ENCODE data around the gene PHF13. TPM values are rescaled to one million over a fixed set of nuclear protein-coding genes. Genes with fewer than 3 reads are reported as not detected.
A peak's percentile ranks its signal among the peaks of the same experiment; 100 is the strongest.

Gene PHF13
- total and polyA plus RNA-seq, 10 donors, result 3.4 to 14.0 (median 9.2) TPM

DNA sequence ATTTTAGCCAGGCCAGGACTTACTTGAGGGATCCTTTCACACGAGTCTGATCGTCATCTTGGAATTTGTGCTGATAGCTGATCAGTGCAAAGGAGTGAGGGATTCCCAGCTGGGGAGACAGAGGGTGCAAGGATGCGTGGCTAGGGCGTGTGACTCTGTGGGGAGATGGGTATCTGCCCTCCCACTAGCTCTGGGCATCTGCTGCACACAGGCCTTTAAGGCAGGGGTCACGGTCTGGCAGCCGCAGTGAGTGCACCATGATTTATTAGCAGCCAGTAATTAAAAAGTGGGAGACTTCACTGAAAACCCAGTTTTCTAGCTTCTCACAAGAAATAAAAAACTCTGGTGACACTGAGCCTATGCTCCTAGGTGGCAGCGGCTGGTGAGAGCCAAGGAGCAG, 31.5 kb downstream of the PHF13 start:
- Histone ChIP-seq H3K27me3 (replicated peaks in 1 of 7) (no peaks in the 10 kb centered on the region), H3K36me3 (peaks cover 0 to 82% (median 49%) of the 10 kb centered on the region in 6 donors), H3K4me1 (peaks cover 0 to 8% (median 0%) of the 10 kb centered on the region in 6 donors), H3K27ac (no peak overlapping the region), H3K4me3 (no peak overlapping the region), H3K9me3 (no peaks in the 10 kb centered on the region)
- intact Hi-C loops (cut with DNase I; ENCODE audit: low total_unique reads), result loop anchor here (5.0 kb wide), 1 partner anchor 158 kb away; no protein-coding TSS in a partner anchor
- TF ChIP-seq POLR2A (IDR thresholded peaks at IDR 0.05) (no peak), POLR2AphosphoS5 (IDR thresholded peaks at IDR 0.05) (no peak)
- TF ChIP-seq, protein P1, sequence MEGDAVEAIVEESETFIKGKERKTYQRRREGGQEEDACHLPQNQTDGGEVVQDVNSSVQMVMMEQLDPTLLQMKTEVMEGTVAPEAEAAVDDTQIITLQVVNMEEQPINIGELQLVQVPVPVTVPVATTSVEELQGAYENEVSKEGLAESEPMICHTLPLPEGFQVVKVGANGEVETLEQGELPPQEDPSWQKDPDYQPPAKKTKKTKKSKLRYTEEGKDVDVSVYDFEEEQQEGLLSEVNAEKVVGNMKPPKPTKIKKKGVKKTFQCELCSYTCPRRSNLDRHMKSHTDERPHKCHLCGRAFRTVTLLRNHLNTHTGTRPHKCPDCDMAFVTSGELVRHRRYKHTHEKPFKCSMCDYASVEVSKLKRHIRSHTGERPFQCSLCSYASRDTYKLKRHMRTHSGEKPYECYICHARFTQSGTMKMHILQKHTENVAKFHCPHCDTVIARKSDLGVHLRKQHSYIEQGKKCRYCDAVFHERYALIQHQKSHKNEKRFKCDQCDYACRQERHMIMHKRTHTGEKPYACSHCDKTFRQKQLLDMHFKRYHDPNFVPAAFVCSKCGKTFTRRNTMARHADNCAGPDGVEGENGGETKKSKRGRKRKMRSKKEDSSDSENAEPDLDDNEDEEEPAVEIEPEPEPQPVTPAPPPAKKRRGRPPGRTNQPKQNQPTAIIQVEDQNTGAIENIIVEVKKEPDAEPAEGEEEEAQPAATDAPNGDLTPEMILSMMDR (IDR thresholded peaks at IDR 0.05 in 8 of 11, conservative IDR thresholded peaks at IDR 0.05 in 3 of 11), result no peak
- WGBS, 5 donors, result 92 to 97% (median 94%) methylated on average over 7 of the region's 7 CpGs
- DNase-seq, result no peak

DNA sequence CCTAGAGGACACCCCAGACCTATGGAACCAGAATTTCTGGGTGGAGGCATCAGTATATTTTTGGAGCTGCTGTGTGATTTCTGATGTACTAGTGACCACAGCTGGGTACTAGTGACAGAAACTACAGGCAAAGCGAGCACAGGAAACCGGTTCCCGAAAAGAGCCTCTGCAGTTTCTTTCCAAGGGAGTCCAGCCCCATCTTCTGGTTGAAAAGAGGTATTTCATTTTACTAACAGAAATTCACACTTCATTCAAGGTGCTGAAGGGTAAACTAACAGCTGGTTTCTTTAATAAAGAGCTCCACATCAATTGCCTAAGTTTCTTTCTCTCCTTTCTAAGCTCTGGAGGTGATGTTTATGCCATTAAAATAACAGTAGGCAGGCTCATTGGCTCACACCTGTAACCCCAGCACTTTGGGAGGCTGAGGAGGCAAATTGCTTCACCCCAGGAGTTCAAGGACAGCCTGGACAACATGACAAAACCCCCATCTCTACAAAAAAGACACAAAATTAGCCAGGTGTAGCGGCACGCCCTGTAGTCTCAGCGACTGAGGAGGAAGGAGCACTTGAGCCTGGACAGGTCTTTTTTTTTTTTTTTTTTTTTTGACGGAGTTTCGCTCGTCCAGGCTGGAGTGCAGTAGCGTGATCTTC, 33.1 kb downstream of the PHF13 start:
- Histone ChIP-seq H3K36me3 (peaks cover 0 to 83% (median 46%) of the 10 kb centered on the region in 6 donors), H3K9me3 (no peaks in the 10 kb centered on the region), H3K27me3 (replicated peaks in 1 of 7) (no peaks in the 10 kb centered on the region), H3K4me3 (no peak overlapping the region), H3K4me1 (peaks cover 0 to 8% (median 0%) of the 10 kb centered on the region in 6 donors), H3K27ac (no peak overlapping the region)
- 58 to 66% (median 66%) methylated on average over 10 of the region's 10 CpGs for WGBS, 5 donors
- intact Hi-C loops (cut with DNase I; ENCODE audit: low total_unique reads), result loop anchor here (5.0 kb wide), 1 partner anchor 159 kb away; no protein-coding TSS in a partner anchor
- no peak for TF ChIP-seq POLR2A (IDR thresholded peaks at IDR 0.05)
- TF ChIP-seq POLR2AphosphoS5 (IDR thresholded peaks at IDR 0.05), result no peak
- TF ChIP-seq, protein P1 (IDR thresholded peaks at IDR 0.05 in 8 of 11, conservative IDR thresholded peaks at IDR 0.05 in 3 of 11), result peak in 9 of 11 experiments; percentile 47 to 69 (median 57)
- DNase-seq, result no peak

DNA sequence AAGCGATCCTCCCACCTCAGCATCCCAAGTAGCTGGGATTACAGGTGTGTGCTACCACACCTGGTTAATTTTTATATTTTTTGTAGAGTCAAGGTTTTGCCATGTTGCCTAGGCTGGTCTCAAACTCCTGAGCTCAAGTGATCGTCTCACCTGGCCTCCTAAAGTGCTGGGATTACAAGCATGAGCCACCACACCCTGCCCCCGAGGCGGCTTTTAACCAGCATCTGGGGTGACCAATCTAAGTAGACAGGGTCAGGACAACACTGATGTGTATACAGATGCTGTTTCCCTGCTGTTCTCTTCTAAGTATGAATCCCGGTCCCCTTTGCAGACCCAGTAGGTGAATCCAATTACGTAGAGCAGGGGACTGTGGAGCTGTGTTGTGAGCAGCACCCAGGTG, 35.0 kb downstream of the PHF13 start:
- intact Hi-C loops (cut with DNase I; ENCODE audit: low total_unique reads), result loop anchor here (5.0 kb wide), 1 partner anchor 161 kb away; no protein-coding TSS in a partner anchor
- H3K27me3 ChIP-seq (replicated peaks in 1 of 7), result no peaks in the 10 kb centered on the region
- peaks cover 0 to 19% (median 4%) of the 10 kb centered on the region in 6 donors for H3K4me1 ChIP-seq
- no peak for DNase-seq
- no peak for TF ChIP-seq POLR2AphosphoS5 (IDR thresholded peaks at IDR 0.05)
- TF ChIP-seq POLR2A (IDR thresholded peaks at IDR 0.05), result no peak
- TF ChIP-seq, protein P1 (IDR thresholded peaks at IDR 0.05 in 8 of 11, conservative IDR thresholded peaks at IDR 0.05 in 3 of 11), result no peak
- H3K9me3 ChIP-seq, result no peaks in the 10 kb centered on the region
- peaks cover 0 to 83% (median 51%) of the 10 kb centered on the region in 6 donors for H3K36me3 ChIP-seq
- H3K27ac ChIP-seq, result no peak overlapping the region
- WGBS, 5 donors, result 83 to 95% (median 94%) methylated on average over 6 of the region's 6 CpGs
- no peak overlapping the region for H3K4me3 ChIP-seq

DNA sequence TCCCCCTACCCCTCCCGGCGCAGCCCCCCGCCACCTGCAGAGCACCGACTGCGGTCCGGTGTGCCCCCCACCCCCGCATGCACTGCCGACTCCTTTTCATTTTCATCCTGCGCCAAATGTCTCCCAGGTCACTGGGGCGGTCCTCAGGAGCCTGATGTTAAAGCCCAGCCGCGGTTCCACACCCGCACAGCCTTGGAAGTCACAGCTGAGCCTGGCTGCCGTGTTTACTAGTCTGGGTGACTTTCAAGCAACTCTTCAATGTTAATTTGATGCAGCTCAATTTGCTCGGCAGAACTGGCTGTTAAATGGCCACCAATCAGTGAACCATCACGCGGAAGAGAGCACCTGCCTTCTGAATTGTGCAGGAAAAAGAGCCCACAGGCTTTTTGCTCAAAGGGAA, 38.4 kb downstream of the PHF13 start:
- Histone ChIP-seq H3K4me1 (peaks cover 0 to 12% (median 3%) of the 10 kb centered on the region in 6 donors), H3K9me3 (no peaks in the 10 kb centered on the region), H3K27me3 (replicated peaks in 1 of 7) (no peaks in the 10 kb centered on the region), H3K27ac (no peak overlapping the region), H3K36me3 (peaks cover 0 to 78% (median 33%) of the 10 kb centered on the region in 6 donors), H3K4me3 (no peak overlapping the region)
- 90 to 94% (median 93%) methylated on average over 17 of the region's 17 CpGs for WGBS, 5 donors
- TF ChIP-seq POLR2A (IDR thresholded peaks at IDR 0.05), result no peak
- no peak for TF ChIP-seq POLR2AphosphoS5 (IDR thresholded peaks at IDR 0.05)
- TF ChIP-seq, protein P1 (IDR thresholded peaks at IDR 0.05 in 8 of 11, conservative IDR thresholded peaks at IDR 0.05 in 3 of 11), result no peak
- DNase-seq, result peak; percentile 61
- intact Hi-C loops (cut with DNase I; ENCODE audit: low total_unique reads), result no loop called here
